ENCODE results near the gene ZFP37.
"Not testable (repeated sequence)": the region's sequence is repeated elsewhere in the genome, so short reads cannot be mapped to it uniquely, and the experiment has no call there.

The ZFP37 gene

DNA sequence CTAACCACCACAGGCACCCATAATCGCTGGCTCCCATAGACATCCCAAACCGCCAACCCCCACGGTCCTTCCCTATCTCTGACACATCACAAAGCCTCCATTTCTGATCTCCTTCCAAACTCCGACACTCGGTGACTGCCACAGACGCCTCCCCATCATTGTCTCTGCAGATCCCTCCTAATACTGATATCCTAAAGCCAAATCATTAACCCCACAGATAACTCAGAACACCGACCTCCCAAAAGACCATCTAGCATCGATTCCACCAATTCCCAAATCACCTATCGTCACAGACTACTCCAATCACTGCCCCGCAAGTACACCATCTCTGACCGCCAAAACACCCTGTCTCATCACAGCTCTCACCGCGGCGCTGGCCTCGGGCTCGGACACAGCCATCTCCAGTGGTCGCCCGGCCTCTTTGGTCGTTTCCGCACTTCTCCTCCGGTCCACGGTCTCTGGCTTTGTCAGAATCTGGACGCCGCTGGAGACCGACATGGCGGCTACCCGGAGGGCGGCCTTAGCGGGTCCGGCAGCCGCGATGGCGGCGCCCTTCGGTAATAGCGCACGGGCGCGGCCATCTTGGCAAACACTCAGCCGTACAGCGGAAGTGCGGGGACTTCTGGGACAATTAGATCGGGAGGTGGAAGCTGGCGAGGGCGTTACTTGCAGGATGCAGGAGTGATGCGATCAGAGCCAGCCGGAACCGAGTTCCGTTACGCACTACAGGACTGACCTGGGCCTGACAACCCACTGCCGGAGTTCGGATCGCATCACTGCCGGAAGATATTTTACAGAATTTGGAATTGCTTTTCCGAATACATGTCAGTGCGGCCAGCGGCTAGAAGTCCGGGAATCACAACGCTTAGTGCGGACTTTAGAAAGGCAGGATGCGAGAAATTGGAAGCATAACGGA is at the start of gene ZFP37:
Gene ZFP37 (minus strand): TSS at position 534 of the 916 bp plus-strand sequence. CDS start 36 bp downstream, at position 498.
- H3K9me3 ChIP-seq (ENCODE audit: insufficient read depth, low read depth, low read length), result peaks cover 49% of the 10 kb centered on the region
- peak within 1 kb of the TSS; percentile 90 for H3K9ac ChIP-seq (ENCODE audit: low read depth, low read length)
- H3K27me3 ChIP-seq (ENCODE audit: insufficient read depth, low read length), result peaks cover 34% of the 10 kb centered on the region; the same call in 1 of the 2 replicates
- H3K36me3 ChIP-seq (ENCODE audit: insufficient read depth, low read depth, low read length), result no peaks in the 10 kb centered on the region; the same call in 1 of the 2 replicates
- peaks cover 5% of the 10 kb centered on the region; the same call in 1 of the 2 replicates for H3K4me1 ChIP-seq (ENCODE audit: insufficient read depth, low read length)
- H3K4me3 ChIP-seq (ENCODE audit: low read length), result peak within 1 kb of the TSS; percentile 93
- no peak within 1 kb of the TSS for H3K27ac ChIP-seq (ENCODE audit: low read length)

DNA sequence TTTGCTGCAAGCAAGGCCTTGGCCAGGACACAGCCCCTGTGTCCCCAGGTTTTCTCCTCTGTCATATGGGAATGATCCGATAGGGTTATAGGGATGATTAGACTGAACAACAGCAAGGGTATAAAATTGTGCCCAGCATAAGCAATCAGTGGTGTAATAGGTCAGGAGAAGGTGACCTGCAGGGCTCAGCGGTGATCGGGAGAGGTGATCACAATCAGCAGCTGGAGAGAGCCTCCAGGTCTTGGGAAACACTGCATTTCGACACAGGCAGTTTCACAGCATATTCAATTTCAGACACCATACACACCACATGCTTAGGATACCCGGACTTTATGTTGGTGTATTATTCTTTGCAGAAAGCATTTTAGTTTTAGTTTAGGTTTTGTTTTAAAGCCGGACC is 48.8 kb upstream of the ZFP37 start:
- not testable (repeated sequence) for H3K9ac ChIP-seq (ENCODE audit: low read depth, low read length); H3K9me3 ChIP-seq (ENCODE audit: insufficient read depth, low read depth, low read length); H3K4me1 ChIP-seq (ENCODE audit: insufficient read depth, low read length); H3K36me3 ChIP-seq (ENCODE audit: insufficient read depth, low read depth, low read length); H3K27me3 ChIP-seq (ENCODE audit: insufficient read depth, low read length); H3K4me3 ChIP-seq (ENCODE audit: low read length); H3K27ac ChIP-seq (ENCODE audit: low read length)

DNA sequence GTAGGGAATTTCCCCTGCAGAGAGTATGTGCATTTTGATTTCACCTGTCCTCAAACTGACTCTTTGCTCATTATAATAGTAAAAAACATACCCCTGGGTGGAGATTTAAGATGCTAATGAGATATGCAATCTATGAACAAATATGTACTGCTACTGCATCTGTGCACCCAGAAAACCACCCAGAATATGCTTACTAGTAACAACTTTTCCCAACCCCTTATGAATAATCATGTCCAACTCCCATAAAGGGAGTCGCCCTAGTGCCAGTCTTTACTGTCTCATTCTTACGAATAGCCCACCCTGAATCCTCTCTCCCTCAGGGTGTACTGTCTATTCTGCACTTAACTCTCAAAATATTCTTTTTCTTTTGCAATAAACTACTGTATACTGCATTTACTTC is 39.0 kb upstream of the ZFP37 start:
- H3K27me3 ChIP-seq (ENCODE audit: insufficient read depth, low read length), result peaks cover 82% of the 10 kb centered on the region
- peaks cover 13% of the 10 kb centered on the region for H3K9me3 ChIP-seq (ENCODE audit: insufficient read depth, low read depth, low read length)
- H3K9ac ChIP-seq (ENCODE audit: low read depth, low read length), result no peak overlapping the region
- H3K27ac ChIP-seq (ENCODE audit: low read length), result no peak overlapping the region
- no peaks in the 10 kb centered on the region for H3K4me1 ChIP-seq (ENCODE audit: insufficient read depth, low read length)
- H3K36me3 ChIP-seq (ENCODE audit: insufficient read depth, low read depth, low read length), result no peaks in the 10 kb centered on the region
- no peak overlapping the region for H3K4me3 ChIP-seq (ENCODE audit: low read length)

DNA sequence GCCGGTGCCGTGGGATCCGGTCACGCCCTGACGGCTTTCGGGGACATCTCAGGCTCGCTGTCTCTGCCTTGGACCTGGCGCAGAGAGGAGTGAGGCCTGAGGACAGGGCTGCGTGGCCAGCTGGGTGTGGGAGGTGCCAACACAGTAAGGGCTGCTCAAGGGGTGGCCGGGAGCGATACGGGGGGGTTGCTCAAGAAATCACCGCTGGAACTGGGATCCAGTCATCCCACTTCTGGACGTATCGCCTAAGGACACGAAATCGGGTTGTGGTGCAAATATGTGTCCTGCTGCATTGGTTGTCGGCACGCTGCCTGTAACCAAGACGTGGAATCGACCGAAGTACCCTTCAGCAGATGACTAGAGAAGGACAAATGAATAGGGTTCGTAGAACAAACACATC is 33.4 kb upstream of the ZFP37 start:
- not testable (repeated sequence) for H3K27ac ChIP-seq (ENCODE audit: low read length); H3K4me3 ChIP-seq (ENCODE audit: low read length); H3K36me3 ChIP-seq (ENCODE audit: insufficient read depth, low read depth, low read length); H3K4me1 ChIP-seq (ENCODE audit: insufficient read depth, low read length); H3K9me3 ChIP-seq (ENCODE audit: insufficient read depth, low read depth, low read length); H3K9ac ChIP-seq (ENCODE audit: low read depth, low read length)
- peaks cover 56% of the 10 kb centered on the region for H3K27me3 ChIP-seq (ENCODE audit: insufficient read depth, low read length)

DNA sequence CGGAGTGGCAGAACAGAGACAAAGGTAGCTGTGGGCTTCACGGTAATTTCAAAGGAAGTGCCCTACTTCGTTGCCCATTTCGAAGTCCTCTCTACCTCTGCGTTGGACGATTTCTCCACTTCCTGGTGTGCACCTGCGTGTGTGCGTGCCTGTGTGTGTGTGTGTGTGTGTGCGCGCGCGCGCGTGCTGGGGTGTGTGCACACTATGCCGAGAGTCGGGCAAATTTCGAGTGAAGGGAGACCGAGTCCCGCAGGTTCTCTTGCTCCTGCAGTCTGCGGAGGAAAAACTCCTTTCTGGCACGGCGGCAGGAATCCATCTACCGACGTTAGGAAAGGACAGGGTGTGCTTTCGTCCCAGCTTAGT is 32.6 kb upstream of the ZFP37 start:
- H3K9ac ChIP-seq (ENCODE audit: low read depth, low read length); H3K4me1 ChIP-seq (ENCODE audit: insufficient read depth, low read length); H3K36me3 ChIP-seq (ENCODE audit: insufficient read depth, low read depth, low read length); H3K27ac ChIP-seq (ENCODE audit: low read length); H3K9me3 ChIP-seq (ENCODE audit: insufficient read depth, low read depth, low read length); H3K4me3 ChIP-seq (ENCODE audit: low read length): not testable (repeated sequence)
- peaks cover 50% of the 10 kb centered on the region for H3K27me3 ChIP-seq (ENCODE audit: insufficient read depth, low read length)

DNA sequence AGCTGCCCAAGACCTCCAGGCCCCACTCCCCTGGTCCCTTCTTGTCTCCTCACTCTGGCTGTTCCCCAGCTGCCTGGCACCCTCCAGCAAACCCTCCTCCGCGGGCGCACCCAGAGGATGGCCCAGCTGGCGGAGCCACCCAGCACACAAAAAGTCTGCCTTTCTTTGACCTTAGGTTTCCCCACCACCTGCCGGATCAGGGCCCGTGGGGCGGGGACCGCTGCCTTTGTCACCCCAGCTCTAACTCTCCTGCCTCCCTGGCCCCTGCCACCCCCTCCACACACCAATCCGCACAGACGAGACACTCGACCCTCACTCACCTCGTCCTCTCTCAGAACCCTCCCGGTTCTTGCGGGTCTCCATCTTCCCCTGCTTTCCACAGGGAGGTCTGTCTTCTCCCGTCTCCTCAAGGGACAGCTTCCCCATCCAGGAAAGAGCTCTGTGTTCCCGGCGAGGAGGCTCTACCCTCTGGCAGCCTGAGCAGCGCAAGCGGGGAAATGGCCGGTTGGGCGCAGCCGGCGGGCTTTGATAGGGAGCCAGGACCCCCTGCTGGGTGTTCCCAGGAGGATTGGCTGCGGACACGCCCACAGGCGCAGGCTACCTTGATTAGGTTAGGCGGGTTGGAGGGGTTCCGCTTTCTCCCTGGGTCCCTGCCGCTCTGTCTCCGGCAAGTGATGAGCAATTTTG is 32.1 kb upstream of the ZFP37 start:
- H3K27me3 ChIP-seq (ENCODE audit: insufficient read depth, low read length), result peaks cover 45% of the 10 kb centered on the region
- not testable (repeated sequence) for H3K9ac ChIP-seq (ENCODE audit: low read depth, low read length); H3K4me3 ChIP-seq (ENCODE audit: low read length); H3K27ac ChIP-seq (ENCODE audit: low read length); H3K4me1 ChIP-seq (ENCODE audit: insufficient read depth, low read length); H3K9me3 ChIP-seq (ENCODE audit: insufficient read depth, low read depth, low read length); H3K36me3 ChIP-seq (ENCODE audit: insufficient read depth, low read depth, low read length)

DNA sequence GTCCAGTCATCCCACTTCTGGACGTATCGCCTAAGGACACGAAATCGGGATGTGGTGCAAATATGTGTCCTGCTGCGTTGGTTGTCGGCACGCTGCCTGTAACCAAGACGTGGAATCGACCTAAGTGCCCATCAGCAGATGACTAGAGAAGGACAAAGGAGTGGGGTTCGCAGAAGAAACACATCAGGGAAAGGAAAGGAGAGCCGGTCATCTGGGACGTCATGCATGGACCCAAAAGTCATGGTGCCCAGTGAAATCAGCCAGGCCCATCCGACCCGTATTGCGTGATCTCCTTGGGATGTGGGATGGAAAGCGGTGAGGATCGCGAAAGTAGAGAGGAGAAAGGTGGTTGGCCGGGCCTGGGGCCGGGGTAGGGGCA is 6.4 kb upstream of the ZFP37 start:
- H3K36me3 ChIP-seq (ENCODE audit: insufficient read depth, low read depth, low read length); H3K27ac ChIP-seq (ENCODE audit: low read length); H3K9me3 ChIP-seq (ENCODE audit: insufficient read depth, low read depth, low read length); H3K4me1 ChIP-seq (ENCODE audit: insufficient read depth, low read length); H3K4me3 ChIP-seq (ENCODE audit: low read length); H3K9ac ChIP-seq (ENCODE audit: low read depth, low read length): not testable (repeated sequence)
- H3K27me3 ChIP-seq (ENCODE audit: insufficient read depth, low read length), result peaks cover 44% of the 10 kb centered on the region; the same call in 1 of the 2 replicates

DNA sequence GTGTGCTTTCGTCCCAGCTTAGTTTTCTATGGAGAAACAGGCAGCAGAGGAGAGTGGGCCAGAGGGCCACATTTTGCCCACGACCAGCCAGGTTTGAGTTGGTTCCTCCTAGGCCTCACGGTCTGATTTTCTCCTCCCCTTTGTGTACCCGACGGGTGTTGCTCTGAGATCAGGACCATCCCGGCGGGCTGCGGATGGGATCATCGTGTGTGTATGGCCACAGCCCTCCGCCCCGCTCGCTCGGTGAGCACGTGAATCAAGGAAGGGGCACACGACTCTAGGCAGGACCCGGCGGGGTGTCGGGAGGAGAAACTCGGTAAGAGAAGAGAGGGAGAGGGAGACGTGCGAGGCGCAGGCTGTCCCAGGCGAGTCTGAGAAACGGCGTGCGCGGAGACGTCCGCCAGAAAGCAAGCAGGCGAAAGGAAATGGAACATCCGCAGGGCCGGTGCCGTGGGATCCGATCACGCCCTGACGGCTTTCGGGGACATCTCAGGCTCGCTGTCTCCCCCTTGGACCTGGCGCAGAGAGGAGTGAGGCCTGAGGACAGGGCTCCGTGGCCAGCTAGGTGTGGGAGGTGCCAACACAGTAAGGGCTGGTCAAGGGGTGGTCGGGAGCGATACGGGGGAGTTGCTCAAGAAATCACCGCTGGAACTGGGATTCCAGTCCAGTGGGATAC is 5.9 kb upstream of the ZFP37 start:
- H3K36me3 ChIP-seq (ENCODE audit: insufficient read depth, low read depth, low read length); H3K4me3 ChIP-seq (ENCODE audit: low read length); H3K27ac ChIP-seq (ENCODE audit: low read length); H3K4me1 ChIP-seq (ENCODE audit: insufficient read depth, low read length); H3K9ac ChIP-seq (ENCODE audit: low read depth, low read length); H3K9me3 ChIP-seq (ENCODE audit: insufficient read depth, low read depth, low read length): not testable (repeated sequence)
- peaks cover 49% of the 10 kb centered on the region; the same call in 1 of the 2 replicates for H3K27me3 ChIP-seq (ENCODE audit: insufficient read depth, low read length)

DNA sequence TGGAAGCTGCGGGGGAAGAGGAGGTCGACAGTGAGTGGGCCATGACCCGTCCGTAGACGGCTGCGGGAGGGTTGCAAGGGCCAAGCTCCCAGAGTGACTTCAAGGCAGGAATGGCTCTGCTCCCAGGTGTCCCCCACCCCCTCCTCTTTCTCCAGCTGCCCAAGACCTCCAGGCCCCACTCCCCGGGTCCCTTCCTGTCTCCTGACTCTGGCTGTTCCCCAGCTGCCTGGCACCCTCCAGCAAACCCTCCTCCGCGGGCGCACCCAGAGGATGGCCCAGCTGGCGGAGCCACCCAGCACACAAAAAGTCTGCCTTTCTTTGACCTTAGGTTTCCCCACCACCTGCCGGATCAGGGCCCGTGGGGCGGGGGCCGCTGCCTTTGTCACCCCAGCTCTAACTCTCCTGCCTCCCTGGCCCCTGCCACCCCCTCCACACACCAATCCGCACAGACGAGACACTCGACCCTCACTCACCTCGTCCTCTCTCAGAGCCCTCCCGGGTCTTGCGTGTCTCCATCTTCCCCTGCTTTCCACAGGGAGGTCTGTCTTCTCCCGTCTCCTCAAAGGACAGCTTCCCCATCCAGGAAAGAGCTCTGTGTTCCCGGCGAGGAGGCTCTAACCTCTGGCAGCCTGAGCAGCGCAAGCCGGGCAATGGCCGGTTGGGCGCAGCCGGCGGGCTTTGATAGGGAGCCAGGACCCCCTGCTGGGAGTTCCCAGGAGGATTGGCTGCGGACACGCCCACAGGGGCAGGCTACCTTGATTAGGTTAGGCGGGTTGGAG is 4.7 kb upstream of the ZFP37 start:
- H3K4me1 ChIP-seq (ENCODE audit: insufficient read depth, low read length); H3K27ac ChIP-seq (ENCODE audit: low read length); H3K4me3 ChIP-seq (ENCODE audit: low read length); H3K9ac ChIP-seq (ENCODE audit: low read depth, low read length); H3K36me3 ChIP-seq (ENCODE audit: insufficient read depth, low read depth, low read length): not testable (repeated sequence)
- Histone ChIP-seq H3K27me3 (ENCODE audit: insufficient read depth, low read length) (peaks cover 53% of the 10 kb centered on the region; the same call in 1 of the 2 replicates), H3K9me3 (ENCODE audit: insufficient read depth, low read depth, low read length) (peaks cover 12% of the 10 kb centered on the region)

DNA sequence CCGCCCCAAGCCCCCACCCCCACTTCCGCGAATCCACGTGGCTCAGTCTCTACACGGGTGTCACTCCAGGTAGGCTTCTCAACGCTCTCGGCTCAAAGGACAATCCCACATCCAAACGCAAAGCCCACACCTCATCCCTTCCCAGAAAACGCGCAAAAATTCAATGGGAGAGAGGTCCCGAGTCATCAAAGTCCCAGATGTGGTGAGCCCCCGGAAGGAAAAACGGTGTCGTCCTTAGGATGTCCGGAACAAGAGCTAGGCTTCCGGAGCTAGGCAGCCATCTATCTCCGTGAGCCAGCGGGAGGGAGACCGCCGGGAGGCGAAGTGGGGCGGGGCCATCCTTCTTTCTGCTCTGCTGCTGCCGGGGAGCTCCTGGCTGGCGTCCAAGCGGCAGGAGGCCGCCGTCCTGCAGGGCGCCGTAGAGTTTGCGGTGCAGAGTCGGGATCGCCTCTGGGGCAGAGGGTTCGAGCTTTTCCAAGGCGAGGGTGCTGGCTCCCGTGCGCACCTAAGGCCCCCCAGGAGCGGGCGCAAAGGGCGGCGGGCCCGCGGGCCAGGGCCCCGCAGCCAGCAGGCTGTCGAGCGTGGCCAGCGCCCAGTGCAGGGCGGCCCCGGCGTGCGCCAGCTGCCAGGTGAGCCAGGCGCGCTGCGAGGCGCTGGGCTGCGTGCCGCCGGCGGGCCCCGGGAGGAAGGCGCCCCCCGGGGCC is 3.2 kb upstream of the ZFP37 start:
- H3K9ac ChIP-seq (ENCODE audit: low read depth, low read length); H3K4me1 ChIP-seq (ENCODE audit: insufficient read depth, low read length); H3K36me3 ChIP-seq (ENCODE audit: insufficient read depth, low read depth, low read length); H3K4me3 ChIP-seq (ENCODE audit: low read length); H3K27ac ChIP-seq (ENCODE audit: low read length): not testable (repeated sequence)
- peaks cover 16% of the 10 kb centered on the region for H3K9me3 ChIP-seq (ENCODE audit: insufficient read depth, low read depth, low read length)
- peaks cover 53% of the 10 kb centered on the region; the same call in 1 of the 2 replicates for H3K27me3 ChIP-seq (ENCODE audit: insufficient read depth, low read length)

DNA sequence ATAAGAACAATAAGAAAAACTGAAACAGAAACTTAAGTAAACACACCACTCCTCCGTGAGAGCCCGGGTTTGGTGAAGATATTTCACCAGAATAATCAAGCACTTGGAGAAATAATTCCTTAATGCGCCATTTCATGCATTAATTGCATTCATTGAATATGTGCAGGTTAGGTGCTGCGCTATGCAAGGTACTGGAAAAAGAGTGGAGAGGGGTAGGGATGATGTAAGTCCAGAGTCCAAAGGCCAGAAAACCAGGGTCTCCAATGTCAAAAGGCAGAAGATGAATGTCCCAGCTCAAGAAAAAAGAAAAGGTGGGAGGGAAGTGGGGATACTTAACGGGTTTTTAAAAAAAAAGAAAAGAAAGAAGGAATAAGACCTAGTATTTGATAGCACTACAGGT is 669 bp upstream of the ZFP37 start:
- Histone ChIP-seq H3K36me3 (ENCODE audit: insufficient read depth, low read depth, low read length) (no peaks in the 10 kb centered on the region; the same call in 1 of the 2 replicates), H3K27ac (ENCODE audit: low read length) (no peak overlapping the region), H3K4me1 (ENCODE audit: insufficient read depth, low read length) (peaks cover 5% of the 10 kb centered on the region; the same call in 1 of the 2 replicates), H3K9ac (ENCODE audit: low read depth, low read length) (no peak overlapping the region), H3K4me3 (ENCODE audit: low read length) (peak overlapping the region; percentile 93), H3K9me3 (ENCODE audit: insufficient read depth, low read depth, low read length) (peaks cover 41% of the 10 kb centered on the region), H3K27me3 (ENCODE audit: insufficient read depth, low read length) (peaks cover 41% of the 10 kb centered on the region; the same call in 1 of the 2 replicates)
